Measurements from ENCODE around the gene ATRIP.
"Not testable (repeated sequence)": the region's sequence is repeated elsewhere in the genome, so short reads cannot be mapped to it uniquely, and the experiment has no call there.

The ATRIP gene

DNA sequence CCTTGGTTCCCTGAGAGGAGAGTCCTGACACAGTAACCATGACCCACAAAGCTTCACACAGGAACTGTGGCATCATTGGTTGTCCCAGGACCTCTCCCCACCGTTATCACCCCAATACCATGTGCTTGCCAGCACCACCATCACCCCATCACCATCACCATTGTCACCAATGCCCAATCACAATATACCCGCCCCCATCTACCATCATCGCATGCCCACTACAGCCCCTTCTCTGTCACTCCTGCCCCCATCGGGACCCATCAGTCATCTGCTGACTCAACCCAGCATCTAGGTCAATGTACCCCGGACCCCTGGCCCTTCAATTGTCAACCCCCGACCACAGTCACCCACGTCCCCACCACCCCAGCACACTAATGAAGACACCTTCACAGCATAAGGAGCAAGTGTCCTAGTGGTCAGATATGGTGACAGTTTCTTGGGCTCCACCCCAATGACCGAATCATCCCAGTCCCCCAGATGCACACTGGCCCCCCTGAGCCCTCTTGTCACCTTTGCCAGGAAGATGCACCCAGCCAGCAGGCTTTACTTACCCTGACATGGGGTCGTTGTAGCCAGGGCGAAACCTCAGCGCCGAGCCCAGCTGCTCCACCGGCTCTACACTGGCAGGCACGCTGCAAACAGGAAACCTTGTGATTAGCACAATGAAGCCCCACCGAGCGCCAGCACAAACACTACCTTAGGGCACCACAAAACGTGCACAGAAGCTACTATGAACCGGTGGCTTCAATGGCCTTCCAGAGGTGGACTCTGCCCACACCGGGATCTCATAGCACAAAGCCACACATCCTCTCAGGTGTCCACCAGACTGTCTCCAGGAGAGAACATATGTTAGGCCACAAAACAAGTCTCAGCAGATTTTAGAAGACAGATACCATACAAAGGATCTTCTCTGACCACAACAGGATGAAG, 32.4 kb downstream of the ATRIP start:
- DNase-seq (ENCODE audit: insufficient read length, low spot score): no peak
- FAIRE-seq: no peak

DNA sequence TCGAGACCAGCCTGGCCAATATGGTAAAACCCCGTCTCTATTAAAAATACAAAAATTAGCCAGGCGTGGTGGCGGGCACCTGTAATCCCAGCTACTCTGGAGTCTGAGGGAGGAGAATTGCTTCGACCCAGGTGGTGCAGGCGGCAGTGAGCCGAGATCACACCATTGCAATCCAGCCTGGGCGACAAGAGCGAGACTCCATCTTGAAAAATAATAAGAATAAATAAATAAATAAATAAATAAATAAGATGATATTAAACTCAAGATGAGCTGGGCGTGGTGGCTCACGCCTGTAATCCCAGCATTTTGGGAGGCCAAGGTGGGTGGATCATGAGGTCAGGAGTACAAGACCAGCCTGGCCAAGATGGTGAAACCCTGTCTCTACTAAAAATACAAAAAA, 34.4 kb downstream of the ATRIP start:
- DNase-seq (ENCODE audit: insufficient read length, low spot score); FAIRE-seq: not testable (repeated sequence)

More for the DNA sequence above, 32.4 kb downstream of the ATRIP start:
- TF ChIP-seq, protein P1, sequence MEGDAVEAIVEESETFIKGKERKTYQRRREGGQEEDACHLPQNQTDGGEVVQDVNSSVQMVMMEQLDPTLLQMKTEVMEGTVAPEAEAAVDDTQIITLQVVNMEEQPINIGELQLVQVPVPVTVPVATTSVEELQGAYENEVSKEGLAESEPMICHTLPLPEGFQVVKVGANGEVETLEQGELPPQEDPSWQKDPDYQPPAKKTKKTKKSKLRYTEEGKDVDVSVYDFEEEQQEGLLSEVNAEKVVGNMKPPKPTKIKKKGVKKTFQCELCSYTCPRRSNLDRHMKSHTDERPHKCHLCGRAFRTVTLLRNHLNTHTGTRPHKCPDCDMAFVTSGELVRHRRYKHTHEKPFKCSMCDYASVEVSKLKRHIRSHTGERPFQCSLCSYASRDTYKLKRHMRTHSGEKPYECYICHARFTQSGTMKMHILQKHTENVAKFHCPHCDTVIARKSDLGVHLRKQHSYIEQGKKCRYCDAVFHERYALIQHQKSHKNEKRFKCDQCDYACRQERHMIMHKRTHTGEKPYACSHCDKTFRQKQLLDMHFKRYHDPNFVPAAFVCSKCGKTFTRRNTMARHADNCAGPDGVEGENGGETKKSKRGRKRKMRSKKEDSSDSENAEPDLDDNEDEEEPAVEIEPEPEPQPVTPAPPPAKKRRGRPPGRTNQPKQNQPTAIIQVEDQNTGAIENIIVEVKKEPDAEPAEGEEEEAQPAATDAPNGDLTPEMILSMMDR (IDR thresholded peaks at IDR 0.05; ENCODE audit: insufficient read depth, missing control alignments): no peak

DNA sequence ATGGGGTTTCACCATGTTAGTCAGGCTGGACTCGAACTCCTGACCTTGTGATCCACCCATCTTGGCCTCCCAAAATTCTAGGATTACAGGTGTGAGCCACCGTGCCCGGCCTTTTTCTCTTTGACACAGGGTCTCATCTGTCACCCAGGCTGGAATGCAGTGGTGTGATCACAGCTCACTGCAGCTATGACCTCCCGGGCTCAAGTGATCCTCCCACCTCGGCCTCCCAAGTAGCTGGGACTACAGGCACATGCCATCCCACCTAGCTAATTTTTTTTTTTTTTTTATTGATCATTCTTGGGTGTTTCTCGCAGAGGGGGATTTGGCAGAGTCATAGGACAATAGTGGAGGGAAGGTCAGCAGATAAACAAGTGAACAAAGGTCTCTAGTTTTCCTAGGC, 36.3 kb downstream of the ATRIP start:
- DNase-seq (ENCODE audit: insufficient read length, low spot score); FAIRE-seq: not testable (repeated sequence)

DNA sequence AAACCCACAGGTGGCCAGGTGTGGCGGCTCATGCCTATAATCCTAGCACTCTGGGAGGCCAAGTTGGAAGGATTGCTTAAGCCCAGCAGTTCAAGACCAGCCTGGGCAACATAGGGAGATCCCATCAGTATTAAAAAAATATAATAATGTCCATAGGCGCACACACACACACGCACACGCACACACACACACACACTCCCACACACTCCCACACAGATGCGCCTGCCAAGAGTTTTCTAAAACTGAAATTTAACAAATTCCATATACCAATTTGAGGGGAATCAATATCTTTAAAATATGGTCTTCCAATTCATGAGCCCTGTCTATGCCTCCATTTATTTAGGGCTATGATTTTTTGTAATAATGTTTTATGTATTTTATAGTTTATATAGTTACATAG, 40.4 kb downstream of the ATRIP start:
- TF ChIP-seq, protein P1 (IDR thresholded peaks at IDR 0.05; ENCODE audit: insufficient read depth, missing control alignments): no peak
- no peak for DNase-seq (ENCODE audit: insufficient read length, low spot score)
- FAIRE-seq: no peak

DNA sequence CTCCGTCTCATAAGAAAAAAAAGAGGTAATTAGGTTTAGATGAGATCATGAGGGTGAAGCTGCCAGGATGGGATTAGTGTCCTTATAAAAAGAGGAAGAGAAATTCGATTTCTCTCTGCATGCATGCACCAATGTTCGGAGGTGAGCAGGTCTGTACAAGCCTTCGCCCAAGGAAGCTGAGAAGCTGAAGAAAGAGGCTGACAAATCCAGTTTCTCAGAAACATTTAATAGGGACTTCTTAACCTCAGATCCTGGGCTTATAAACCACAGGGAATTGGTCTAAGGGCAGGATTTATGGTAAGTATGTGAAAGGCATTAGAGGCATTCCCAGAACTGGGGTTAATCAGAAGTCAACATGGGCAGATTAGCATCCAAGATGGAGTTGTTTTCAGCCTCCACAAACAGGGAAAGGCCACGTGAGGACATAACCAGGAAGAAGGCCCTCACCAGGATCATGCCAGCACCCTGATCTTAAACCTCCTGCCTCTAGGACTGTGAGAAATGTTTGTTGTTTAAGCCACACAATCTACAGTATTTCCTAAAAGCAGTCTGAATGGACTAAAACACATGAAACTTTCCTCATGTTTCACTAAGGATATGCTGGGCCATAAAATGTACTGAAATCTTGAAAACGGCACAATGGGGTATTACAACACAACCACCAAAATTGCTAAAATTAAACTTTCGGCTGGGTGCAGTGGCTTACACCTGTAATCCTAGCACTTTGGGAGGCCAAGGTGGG, 46.1 kb downstream of the ATRIP start:
- TF ChIP-seq, protein P1 (IDR thresholded peaks at IDR 0.05; ENCODE audit: insufficient read depth, missing control alignments): no peak
- no peak for FAIRE-seq
- DNase-seq (ENCODE audit: insufficient read length, low spot score): peak; percentile 44

DNA sequence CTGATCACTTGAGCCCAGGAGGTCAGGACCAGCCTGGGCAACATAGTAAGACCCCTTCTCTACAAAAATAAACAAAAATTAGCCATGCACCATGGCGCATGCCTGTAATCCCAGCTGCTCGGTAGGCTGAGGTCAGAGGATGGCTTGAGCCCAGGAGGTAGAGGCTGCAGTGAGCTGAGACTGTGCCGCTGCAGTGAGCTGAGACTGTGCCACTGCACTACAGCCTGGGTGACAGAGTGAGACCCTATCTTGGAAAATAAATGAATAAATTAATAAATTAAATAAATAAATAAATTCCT, 46.6 kb downstream of the ATRIP start:
- TF ChIP-seq, protein P1 (IDR thresholded peaks at IDR 0.05; ENCODE audit: insufficient read depth, missing control alignments): no peak
- no peak for FAIRE-seq
- DNase-seq (ENCODE audit: insufficient read length, low spot score): no peak

DNA sequence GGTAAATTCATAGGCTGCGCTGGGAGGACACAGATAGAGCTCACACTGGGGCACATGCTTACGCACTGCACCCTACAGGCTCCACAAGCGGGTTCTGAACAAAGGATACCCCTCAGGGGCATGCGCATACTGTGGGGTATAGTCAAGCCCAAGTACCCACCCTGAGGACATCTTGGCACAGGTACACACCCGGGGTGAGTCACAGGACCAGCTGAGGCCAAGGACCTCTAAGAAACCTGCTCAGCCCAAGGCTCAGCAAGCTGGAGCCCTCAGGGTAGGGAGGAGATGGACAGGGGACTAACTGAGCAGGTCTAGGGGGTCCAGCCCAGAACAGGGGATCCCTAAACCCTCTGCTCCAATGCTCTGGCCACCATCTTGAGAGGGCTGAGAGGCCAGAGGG, 54.1 kb downstream of the ATRIP start:
- FAIRE-seq: no peak
- TF ChIP-seq, protein P1 (IDR thresholded peaks at IDR 0.05; ENCODE audit: insufficient read depth, missing control alignments): no peak
- DNase-seq (ENCODE audit: insufficient read length, low spot score): no peak

DNA sequence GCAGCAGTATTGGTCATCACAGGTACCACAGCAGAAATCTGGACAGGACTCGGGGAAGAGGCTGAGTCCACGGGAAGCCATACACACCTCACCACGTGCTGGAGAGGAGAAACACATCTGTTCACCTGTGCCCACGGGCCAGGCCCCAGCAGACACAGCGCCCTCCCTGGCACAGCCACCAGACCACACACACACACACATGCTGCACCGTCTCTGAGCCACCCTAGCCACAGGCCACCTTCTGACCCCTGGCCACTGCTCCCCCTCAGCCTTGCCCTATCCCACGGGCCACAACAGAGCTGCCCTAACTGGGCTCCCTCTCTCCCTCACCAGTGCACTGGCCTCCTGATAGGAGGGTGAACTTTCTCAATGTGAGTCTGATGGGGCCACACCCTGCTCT, 54.7 kb downstream of the ATRIP start:
- FAIRE-seq (no peak), DNase-seq (ENCODE audit: insufficient read length, low spot score) (no peak)
- TF ChIP-seq, protein P1 (IDR thresholded peaks at IDR 0.05; ENCODE audit: insufficient read depth, missing control alignments): no peak

Data from D721Med (cell line).